IPS DF 4.7 (cell line): ENCODE results near the gene LRGUK.

ENCODE experiments used
- DNase-seq: peaks from one replicate; pipeline ENCODE4 v3.0.0-alpha.2; 2013; ENCODE audit warnings: low spot score; ENCODE audit errors: extremely low read depth

The LRGUK gene

DNA sequence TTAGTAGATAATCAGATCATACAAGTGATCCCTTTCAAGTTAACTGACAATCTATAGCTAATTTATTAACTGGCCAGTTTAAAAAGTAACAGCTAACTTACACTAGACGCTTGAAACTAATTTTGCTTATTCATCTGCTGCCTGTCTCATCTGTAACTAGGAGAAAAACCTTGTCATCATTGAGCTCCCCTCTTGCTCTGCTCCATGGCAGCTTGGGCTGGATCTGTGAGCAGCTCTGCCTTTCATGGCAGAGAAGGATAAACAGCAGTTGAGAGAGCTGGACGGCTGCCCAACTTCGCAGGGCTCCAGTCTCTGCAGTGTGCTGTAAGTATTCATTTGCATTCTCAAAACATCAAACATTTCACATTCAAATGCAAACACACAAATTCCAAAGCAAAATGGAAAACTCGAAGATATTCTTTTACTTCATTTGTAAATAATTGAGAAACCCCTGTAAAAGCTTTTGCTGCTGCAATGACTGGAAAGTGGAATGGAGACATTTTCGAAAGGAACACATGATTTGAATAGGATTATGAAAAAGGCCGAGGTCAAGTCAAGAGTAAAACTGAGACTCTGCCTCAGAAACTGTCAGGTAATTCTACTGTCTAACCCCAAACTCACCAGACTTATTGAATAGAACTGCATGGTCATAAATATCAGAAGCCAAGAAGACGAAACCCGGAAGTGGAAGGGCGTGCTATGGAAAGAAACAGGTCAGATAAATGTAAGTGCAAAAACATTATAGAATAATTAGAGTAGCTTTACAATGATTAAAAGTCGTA is 172.0 kb downstream of the LRGUK start:
- DNase-seq, result no peak

DNA sequence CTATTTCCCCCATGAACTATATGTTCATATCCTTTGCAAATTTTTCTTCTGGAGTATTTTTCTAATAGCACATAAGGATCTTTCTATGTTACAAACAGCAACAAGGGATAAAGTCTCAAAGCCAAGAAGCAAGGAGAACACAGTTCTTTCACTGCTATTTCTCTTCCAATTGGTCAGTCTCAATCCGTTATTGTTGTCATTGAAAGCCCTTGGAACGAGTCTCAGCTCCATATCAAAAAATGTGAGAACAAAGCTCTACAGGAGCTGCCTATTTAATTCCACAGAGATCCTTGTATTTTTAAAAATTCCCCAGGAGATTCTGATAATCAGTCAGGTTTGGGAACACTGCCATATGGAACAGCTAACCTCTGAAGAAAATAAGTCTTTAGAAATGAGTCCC is 173.8 kb downstream of the LRGUK start:
- no peak for DNase-seq

GRCh38 chr7:134301592-134301991 is 174.5 kb downstream of the LRGUK start:
- no peak for DNase-seq

DNA sequence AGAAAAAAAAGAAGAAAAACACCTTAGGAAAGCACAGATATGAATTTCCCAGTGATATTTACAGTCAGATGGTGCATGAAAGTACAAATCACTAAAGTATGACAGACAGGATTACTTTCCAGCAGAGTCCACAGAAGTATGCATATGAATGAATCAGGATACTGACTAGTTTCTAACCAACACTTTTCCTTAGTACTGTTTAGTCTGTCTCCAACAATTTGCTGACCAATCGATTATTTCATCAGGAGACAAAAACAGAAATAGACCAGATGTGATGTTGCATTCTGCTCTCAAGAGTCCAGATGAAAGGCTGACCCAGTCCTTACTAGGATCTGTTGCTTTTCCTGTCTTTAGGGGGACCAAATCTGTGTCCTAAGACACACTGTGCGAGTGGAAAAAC is 175.0 kb downstream of the LRGUK start:
- no peak for DNase-seq

GRCh38 chr7:134307320-134307719 is 180.2 kb downstream of the LRGUK start:
- no peak for DNase-seq

DNA sequence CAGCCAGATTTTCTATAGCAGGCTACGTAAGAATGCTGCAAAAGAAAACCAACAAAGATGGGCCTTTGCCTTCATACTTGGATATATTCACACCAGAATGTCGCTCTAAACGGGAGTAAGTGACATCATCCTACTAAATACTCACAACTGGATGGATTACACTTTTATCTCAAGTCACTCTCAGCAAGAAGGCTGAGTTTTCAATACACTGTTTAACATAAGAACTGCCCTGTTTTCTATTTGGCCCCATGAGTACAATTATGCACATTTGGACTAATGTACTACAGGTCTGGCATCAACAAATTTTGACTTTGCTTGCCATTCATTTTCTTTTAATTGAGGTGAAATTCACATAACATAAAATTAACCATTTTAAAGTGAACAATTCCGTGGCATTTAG is 181.4 kb downstream of the LRGUK start:
- no peak for DNase-seq

DNA sequence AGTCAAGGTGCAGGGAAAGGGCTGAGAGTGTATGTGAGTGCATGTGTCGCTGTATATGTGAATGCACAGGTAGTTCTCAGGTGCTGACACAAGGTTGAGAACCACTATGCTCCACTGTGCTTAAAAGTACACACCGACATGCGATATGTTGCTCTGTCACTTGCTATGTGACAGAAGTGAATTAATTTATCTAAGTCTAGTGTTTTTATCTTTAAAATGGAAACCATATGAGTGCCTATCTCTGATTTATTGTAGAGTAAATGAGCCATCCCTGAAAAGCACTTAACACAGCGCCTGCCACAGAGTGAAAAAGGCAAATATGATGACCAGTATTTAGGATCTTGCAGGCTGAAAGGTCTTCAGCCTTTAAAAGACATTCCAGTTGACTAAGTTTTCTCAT is 184.7 kb downstream of the LRGUK start:
- DNase-seq, result no peak

DNA sequence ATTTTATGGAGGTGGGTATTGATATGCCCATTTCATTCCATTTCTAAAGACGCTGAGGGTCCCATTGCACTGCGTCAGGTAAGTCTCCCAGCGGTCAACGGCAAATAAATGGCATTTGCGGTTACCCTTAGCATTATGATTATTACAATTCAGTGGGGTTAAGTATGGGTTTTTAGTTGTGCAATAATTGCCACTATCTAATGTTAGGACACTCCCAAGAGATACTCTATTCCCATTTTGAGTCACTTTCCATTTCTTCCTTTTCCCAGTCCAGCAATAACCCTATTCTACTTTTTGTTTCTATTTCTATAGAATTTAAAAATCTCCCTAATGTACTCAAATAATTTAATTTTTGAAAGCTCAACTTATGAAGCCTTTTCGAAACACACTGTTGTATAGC is 185.6 kb downstream of the LRGUK start:
- no peak for DNase-seq

- no peak for DNase-seq
Observed at GRCh38 chr7:134313543-134313942, 186.4 kb downstream of the LRGUK start.
